A673 (cell line): Measurements from ENCODE around the gene ZNF576.
"Not testable (repeated sequence)": the region's sequence is repeated elsewhere in the genome, so short reads cannot be mapped to it uniquely, and the experiment has no call there.

ENCODE experiments used
- EZH2 ChIP-seq: fragments of 200-600 bp; sonication (generic); IDR thresholded peaks from 2 replicates; pipeline ENCODE4 v1.6.1; 2017; ENCODE audit warnings: borderline replicate concordance, low read depth, mild to moderate bottlenecking, mixed read lengths, antibody characterized with exemption, low read length; ENCODE audit not compliant: poor library complexity, severe bottlenecking
- TF ChIP-seq, protein P1 (sequence below): fragments of 300-800, 200-600 bp; sonication (generic); conservative IDR thresholded peaks from 2 replicates; pipeline ENCODE4 v1.5.1; 2017; ENCODE audit warnings: low read depth, mild to moderate bottlenecking, antibody characterized with exemption, low read length, moderate library complexity, mixed read lengths

DNA sequence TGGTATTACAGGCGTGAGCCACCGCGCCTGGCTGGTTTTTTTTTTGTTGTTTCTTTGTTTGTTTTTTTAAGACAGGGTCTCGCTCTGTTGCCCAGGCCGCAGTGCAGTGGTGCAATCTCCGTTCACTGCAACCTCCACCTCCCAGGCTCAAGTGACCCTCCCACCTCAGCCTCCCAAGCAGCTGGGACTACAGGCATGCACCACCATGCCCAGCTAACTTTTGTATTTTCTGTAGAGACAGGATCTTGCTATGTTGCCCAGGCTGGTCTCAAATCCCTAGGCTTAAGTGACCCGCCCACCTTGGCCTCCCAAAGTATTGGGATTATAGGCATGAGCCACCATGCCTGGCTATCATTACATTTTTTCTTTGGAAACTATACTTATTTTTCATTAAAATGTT lies 53.9 kb downstream of the ZNF576 start:
- not testable (repeated sequence) for TF ChIP-seq EZH2
- TF ChIP-seq, protein P1, sequence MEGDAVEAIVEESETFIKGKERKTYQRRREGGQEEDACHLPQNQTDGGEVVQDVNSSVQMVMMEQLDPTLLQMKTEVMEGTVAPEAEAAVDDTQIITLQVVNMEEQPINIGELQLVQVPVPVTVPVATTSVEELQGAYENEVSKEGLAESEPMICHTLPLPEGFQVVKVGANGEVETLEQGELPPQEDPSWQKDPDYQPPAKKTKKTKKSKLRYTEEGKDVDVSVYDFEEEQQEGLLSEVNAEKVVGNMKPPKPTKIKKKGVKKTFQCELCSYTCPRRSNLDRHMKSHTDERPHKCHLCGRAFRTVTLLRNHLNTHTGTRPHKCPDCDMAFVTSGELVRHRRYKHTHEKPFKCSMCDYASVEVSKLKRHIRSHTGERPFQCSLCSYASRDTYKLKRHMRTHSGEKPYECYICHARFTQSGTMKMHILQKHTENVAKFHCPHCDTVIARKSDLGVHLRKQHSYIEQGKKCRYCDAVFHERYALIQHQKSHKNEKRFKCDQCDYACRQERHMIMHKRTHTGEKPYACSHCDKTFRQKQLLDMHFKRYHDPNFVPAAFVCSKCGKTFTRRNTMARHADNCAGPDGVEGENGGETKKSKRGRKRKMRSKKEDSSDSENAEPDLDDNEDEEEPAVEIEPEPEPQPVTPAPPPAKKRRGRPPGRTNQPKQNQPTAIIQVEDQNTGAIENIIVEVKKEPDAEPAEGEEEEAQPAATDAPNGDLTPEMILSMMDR: not testable (repeated sequence)
